Measurements from ENCODE around the gene LRRC23. TPM values are rescaled to one million over a fixed set of nuclear protein-coding genes. Genes with fewer than 3 reads are reported as not detected.
A peak's percentile ranks its signal among the peaks of the same experiment; 100 is the strongest.

Gene LRRC23
- total and polyA plus RNA-seq, 2 of the 13 experiments (the other 11 are each of a cell fraction or from before 2014, with no cell fraction given) = 6.0 to 7.8 TPM

DNA sequence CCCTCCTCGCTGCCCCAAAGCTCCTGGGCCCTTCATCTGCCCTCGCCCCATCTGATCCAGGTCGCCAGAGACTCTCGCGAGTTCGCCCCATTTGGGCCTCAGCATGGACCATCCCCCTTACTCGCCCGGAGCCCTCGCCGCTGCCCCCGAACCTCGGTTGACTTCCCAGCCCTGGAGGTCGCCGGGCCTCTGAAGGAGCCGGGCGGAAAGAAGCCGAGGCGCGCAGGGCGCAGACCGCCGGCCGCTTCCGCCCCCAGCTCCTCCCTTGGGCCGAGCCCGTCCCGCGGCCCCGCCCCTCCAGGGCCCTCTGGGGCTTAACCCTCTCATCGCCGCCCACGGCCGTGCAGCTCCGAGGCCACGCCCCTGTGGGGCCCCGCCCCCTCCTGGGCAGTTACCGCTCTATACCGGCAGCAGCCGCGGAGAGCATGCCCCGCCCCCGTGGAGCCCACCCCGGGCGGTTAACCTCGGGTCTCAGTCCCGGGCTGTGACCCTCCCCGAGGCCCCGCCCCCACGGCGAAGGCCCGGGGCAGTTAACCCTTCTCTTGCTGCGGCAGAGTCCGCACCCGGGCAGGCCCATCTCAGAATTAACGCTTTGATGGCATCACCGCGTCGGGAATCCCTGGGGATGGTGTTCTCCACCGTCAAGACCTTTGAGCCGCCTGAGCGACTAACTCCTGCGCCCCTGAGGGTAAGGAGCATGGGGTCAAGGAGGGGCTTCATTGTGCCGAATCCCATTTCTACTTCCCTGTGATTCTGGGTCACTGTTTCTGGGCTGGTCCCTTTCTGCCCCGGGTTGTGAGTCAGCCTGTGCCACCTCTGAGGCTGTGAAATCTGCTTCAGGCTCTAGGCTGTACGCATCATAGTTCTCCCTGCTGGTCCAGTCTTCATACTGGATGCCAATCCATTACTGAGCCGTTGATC is 31.3 kb upstream of the LRRC23 start, which contains the start of gene SPSB2 (continued):
- no peak for TF ChIP-seq KIAA2018 (CRISPR knock-in tag; IDR thresholded peaks at IDR 0.05; ENCODE audit: borderline replicate concordance)
- TF ChIP-seq ELF1 (CRISPR knock-in tag; IDR thresholded peaks at IDR 0.05) = no peak
- TF ChIP-seq, protein P1, sequence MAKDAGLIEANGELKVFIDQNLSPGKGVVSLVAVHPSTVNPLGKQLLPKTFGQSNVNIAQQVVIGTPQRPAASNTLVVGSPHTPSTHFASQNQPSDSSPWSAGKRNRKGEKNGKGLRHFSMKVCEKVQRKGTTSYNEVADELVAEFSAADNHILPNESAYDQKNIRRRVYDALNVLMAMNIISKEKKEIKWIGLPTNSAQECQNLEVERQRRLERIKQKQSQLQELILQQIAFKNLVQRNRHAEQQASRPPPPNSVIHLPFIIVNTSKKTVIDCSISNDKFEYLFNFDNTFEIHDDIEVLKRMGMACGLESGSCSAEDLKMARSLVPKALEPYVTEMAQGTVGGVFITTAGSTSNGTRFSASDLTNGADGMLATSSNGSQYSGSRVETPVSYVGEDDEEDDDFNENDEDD (CRISPR knock-in tag; IDR thresholded peaks at IDR 0.05; ENCODE audit: borderline replicate concordance) = no peak
- TF ChIP-seq ZNF180 (CRISPR knock-in tag; IDR thresholded peaks at IDR 0.05; ENCODE audit: borderline replicate concordance, low read depth) = no peak
- TF ChIP-seq NRL (CRISPR knock-in tag; IDR thresholded peaks at IDR 0.05; ENCODE audit: borderline replicate concordance) = peak; percentile 53; the same call in 1 of the 2 replicates
- TF ChIP-seq GFI1 (CRISPR knock-in tag; IDR thresholded peaks at IDR 0.05; ENCODE audit: borderline replicate concordance) = no peak
- TF ChIP-seq FOSL1 (CRISPR knock-in tag; IDR thresholded peaks at IDR 0.05; ENCODE audit: borderline replicate concordance) = no peak
- TF ChIP-seq ZSCAN25 (CRISPR knock-in tag; IDR thresholded peaks at IDR 0.05) = no peak
- TF ChIP-seq SRF (IDR thresholded peaks at IDR 0.05; ENCODE audit: low read depth, low read length) = no peak
- TF ChIP-seq PHF8 (CRISPR knock-in tag; IDR thresholded peaks at IDR 0.05) = peak; percentile 56
- TF ChIP-seq ZFP62 (CRISPR knock-in tag; IDR thresholded peaks at IDR 0.05) = no peak
- no peak for TF ChIP-seq IRF1 (CRISPR knock-in tag; IDR thresholded peaks at IDR 0.05; ENCODE audit: low read depth)
- peak; percentile 78 for TF ChIP-seq PTBP1 (IDR thresholded peaks at IDR 0.05; ENCODE audit: low read depth, low read length, poor library complexity, severe bottlenecking)
- no peak for TF ChIP-seq ZNF350 (CRISPR knock-in tag; IDR thresholded peaks at IDR 0.05; ENCODE audit: borderline replicate concordance, low read depth)
- TF ChIP-seq RFX1 (IDR thresholded peaks at IDR 0.05) = no peak
- TF ChIP-seq MYC (CRISPR knock-in tag; IDR thresholded peaks at IDR 0.05; ENCODE audit: borderline replicate concordance) = peak; percentile 26; the same call in 1 of the 2 replicates
- TF ChIP-seq EZH2 (conservative IDR thresholded peaks at IDR 0.05; ENCODE audit: low read depth, low read length) = no peak
- no peak for TF ChIP-seq PHB2 (IDR thresholded peaks at IDR 0.05; ENCODE audit: partially characterized antibody)
- 0 out of 2 replicates have a peak, but pooled peaks have one; percentile 37 for TF ChIP-seq NR2F6 (IDR thresholded peaks at IDR 0.05)
- peak; percentile 55 for TF ChIP-seq NR2F6 (CRISPR knock-in tag; IDR thresholded peaks at IDR 0.05)
- peak; percentile 60; the same call in 1 of the 2 replicates for TF ChIP-seq ZBTB7B (CRISPR knock-in tag; IDR thresholded peaks at IDR 0.05)
